ENCODE measurements around the gene DYNC1I1.

DNA sequence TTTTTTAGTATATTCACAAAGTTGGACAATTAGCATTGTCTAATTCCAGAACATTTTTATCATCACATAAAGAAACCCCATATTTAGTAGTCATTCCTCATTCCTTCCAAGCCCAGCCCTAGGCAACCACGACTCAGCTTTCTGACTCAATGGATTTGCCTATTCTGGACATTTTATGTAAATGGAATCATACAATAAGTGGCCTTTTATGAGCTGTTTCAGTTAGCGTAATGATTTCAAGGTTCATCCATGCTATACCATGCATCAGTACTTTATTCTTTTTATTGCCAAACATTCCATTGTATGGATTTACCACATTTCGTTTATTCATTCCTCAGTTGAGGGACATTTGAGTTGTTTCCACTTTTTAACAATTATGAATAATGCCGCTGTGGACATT is 249.2 kb downstream of the DYNC1I1 start:
- no peak for TF ChIP-seq CTCF (conservative IDR thresholded peaks at IDR 0.05)
- no peak for TF ChIP-seq EZH2 (IDR thresholded peaks at IDR 0.05; ENCODE audit: low read depth)
